K562 (cell line): ENCODE measurements around the gene CAMK1D. TPM values are rescaled to one million over a fixed set of nuclear protein-coding genes. Genes with fewer than 3 reads are reported as not detected.

Experiments
- ATAC-seq: fragments of 200-7000 bp; cut with Tn5 transposase; 3 replicates; pipeline ENCODE4 v1.9.1; 2020; ENCODE audit warnings: moderate library complexity
- BruUV-seq: library from RNA; stranded (reverse); fragments of 400-500 nt; replicated peaks from 2 replicates; lab custom pipeline; 2021; lab: Mats Ljungman, UMichigan
- CTCF ChIA-PET: fragments of 300-600 bp; formaldehyde crosslinking; extraction: SDS; loops from one replicate; lab custom pipeline; 2021; ENCODE audit warnings: low intra/inter-chr PET ratio; lab: Yijun Ruan, JAX
- POLR2A ChIA-PET: fragments of 300-600, 350-650 bp; sonication (Branson Sonifier 250); formaldehyde crosslinking; extraction: SDS; loops from one replicate; lab custom pipeline; 2021; ENCODE audit warnings: antibody characterized with exemption, inconsistent platforms; lab: Yijun Ruan, JAX
- DNase-seq, 4 experiments: peaks; one replicate each; pipeline versions ENCODE4 v3.0.0 to v3.0.0-alpha.2; 2011 to 2018; ENCODE audit warnings: low spot score in 3 of 4, mixed read lengths in 3 of 4; ENCODE audit errors: extremely low read depth in 1 of 4
- FAIRE-seq: peaks from 2 replicates; lab custom pipeline; 2011; peaks lifted over from hg19 to GRCh38; lab: Jason Lieb, UNC
- H2AFZ ChIP-seq: 2 replicates; pipeline ENCODE4 v1.6.0; 2011; ENCODE audit warnings: low read depth, low read length, control low read depth, inconsistent platforms
- H3K27ac ChIP-seq: fragments of 200-600 bp; 3 replicates; pipeline ENCODE4 v1.8.0; 2011; ENCODE audit warnings: low read depth, mild to moderate bottlenecking, control low read depth, inconsistent platforms, low read length, moderate library complexity, mixed read lengths; ENCODE audit errors: extremely low read depth
- H3K27me3 ChIP-seq, 2 experiments: fragments of 300-600 bp in 1 of 2; 2 replicates in 1 of 2; 3 replicates in 1 of 2; pipeline versions ENCODE4 v1.6.0 to v1.8.0; 2011; ENCODE audit warnings: inconsistent platforms in 2 of 2, low read length in 2 of 2, mild to moderate bottlenecking in 1 of 2, mixed read lengths in 1 of 2, moderate library complexity in 1 of 2; ENCODE audit not compliant: control insufficient read depth in 2 of 2, insufficient read depth in 2 of 2
- H3K36me3 ChIP-seq: fragments of 300-600 bp; 3 replicates; pipeline ENCODE4 v1.8.0; 2011; ENCODE audit warnings: mild to moderate bottlenecking, low read length, inconsistent platforms; ENCODE audit not compliant: control insufficient read depth, insufficient read depth
- H3K4me1 ChIP-seq, 2 experiments: fragments of 200-600 bp in 1 of 2; replicated peaks in 1 of 2; 2 replicates in 1 of 2; 3 replicates in 1 of 2; pipeline versions ENCODE4 v1.5.1 to v1.8.0; 2011; ENCODE audit warnings: inconsistent platforms in 2 of 2, low read length in 2 of 2, mild to moderate bottlenecking in 1 of 2, mixed read lengths in 1 of 2, moderate library complexity in 1 of 2; ENCODE audit not compliant: control insufficient read depth in 2 of 2, insufficient read depth in 2 of 2
- H3K4me2 ChIP-seq: 2 replicates; pipeline ENCODE4 v1.6.1; 2011; ENCODE audit warnings: low read length, control low read depth, inconsistent platforms, mixed read lengths; ENCODE audit not compliant: insufficient read depth
- H3K4me3 ChIP-seq: fragments of 200-600 bp; sonication (generic), shearing (Covaris generic); 2 replicates; pipeline ENCODE4 v1.5.1; 2016; ENCODE audit warnings: control low read depth, inconsistent platforms
- H3K79me2 ChIP-seq: fragments of 200-600 bp; 3 replicates; pipeline ENCODE4 v1.8.0; 2011; ENCODE audit warnings: low read length, inconsistent platforms; ENCODE audit not compliant: control insufficient read depth, insufficient read depth
- H3K9ac ChIP-seq, 2 experiments: 2 replicates each; pipeline versions ENCODE4 v1.6.0 to v1.6.1; 2011; ENCODE audit warnings: low read depth in 2 of 2, low read length in 2 of 2, control low read depth in 1 of 2, inconsistent platforms in 1 of 2, mild to moderate bottlenecking in 1 of 2, mixed read lengths in 1 of 2; ENCODE audit not compliant: insufficient read depth in 1 of 2
- H3K9me1 ChIP-seq: one replicate; pipeline ENCODE4 v1.6.0; 2011; ENCODE audit warnings: inconsistent platforms, mild to moderate bottlenecking, low read length, moderate library complexity; ENCODE audit not compliant: control insufficient read depth, insufficient read depth
- H3K9me3 ChIP-seq: replicated peaks from 2 replicates; pipeline ENCODE4 v1.5.1; 2011; ENCODE audit warnings: low read depth, low read length, inconsistent platforms; ENCODE audit not compliant: control insufficient read depth, insufficient read depth
- H4K20me1 ChIP-seq: replicated peaks from 2 replicates; pipeline ENCODE4 v1.6.1; 2011; ENCODE audit warnings: low read length, inconsistent platforms, mixed read lengths; ENCODE audit not compliant: control insufficient read depth, insufficient read depth
- CEBPB ChIP-seq: fragments of 450-650 bp; IDR thresholded peaks from 2 replicates; pipeline ENCODE4 v1.6.1; 2016; ENCODE audit warnings: missing genetic modification characterization, missing compliant biosample characterization
- CEBPG ChIP-seq, 3 experiments: fragments of 200-800 bp in 1 of 3; sonication (Bioruptor generic) in 1 of 3; sonication (generic) in 1 of 3; formaldehyde crosslinking in 1 of 3; IDR thresholded peaks in 2 of 3; conservative IDR thresholded peaks in 1 of 3; 2 replicates each; pipeline versions ENCODE4 v1.6.1 to v1.8.0; 2016 to 2022; ENCODE audit warnings: missing compliant biosample characterization in 2 of 3, missing genetic modification characterization in 2 of 3, mild to moderate bottlenecking in 1 of 3, missing genetic modification reagents in 1 of 3
- LEF1 ChIP-seq: fragments of 450-650 bp; IDR thresholded peaks from 2 replicates; pipeline ENCODE4 v1.6.1; 2016; ENCODE audit warnings: mild to moderate bottlenecking
- TCF3 ChIP-seq: sonication (generic); formaldehyde crosslinking; IDR thresholded peaks from 2 replicates; pipeline ENCODE4 v1.4.0; 2020; ENCODE audit warnings: mild to moderate bottlenecking, missing genetic modification reagents
- ZNF586 ChIP-seq: fragments of 450-650 bp; formaldehyde crosslinking; conservative IDR thresholded peaks from 2 replicates; pipeline ENCODE4 v1.4.0; 2020; ENCODE audit warnings: mild to moderate bottlenecking, moderate library complexity
- WGBS: fragments of 100-300 bp; shearing (Covaris generic); methylation state at CpG from one replicate; pipeline ENCODE4 v1.1.6; 2016; ENCODE audit warnings: low coverage, mixed read lengths; ENCODE audit not compliant: insufficient coverage; ENCODE audit errors: missing lambda C conversion rate; 5-methylcytosine and 5-hydroxymethylcytosine counted together
- in situ Hi-C: fragments of 300-500 bp; cut with MboI; formaldehyde crosslinking; loops from 4 replicates; pipeline ENCODE4 v1.15.0; 2018; ENCODE audit warnings: inconsistent platforms, mixed read lengths
- intact Hi-C: fragments of 100-400 bp; cut with micrococcal nuclease; formaldehyde crosslinking; loops from 2 replicates; pipeline ENCODE4 v1.14.2; 2022
- polyA plus RNA-seq, 8 experiments: library from polyadenylated mRNA; depleted of rRNA in 4 of 8; stranded (reverse) in 5 of 8; unstranded in 3 of 8; fragments of >200 nt; fragmentation: Nextera tagmentation in 2 of 8; fragmentation: Illumina TruSeq in 1 of 8; extraction: Ambion mirVana in 2 of 8; extraction: Trizol in 1 of 8; gene quantifications; 2 replicates each; pipeline versions ENCODE4 v1.2.1 to v1.2.3, GENCODE V29; 2011 to 2014; ENCODE audit warnings: inconsistent platforms in 1 of 8, missing spikeins in 1 of 8
- total RNA-seq, 7 experiments: library from RNA; depleted of rRNA in 6 of 7; stranded (reverse); fragments of >200 nt in 6 of 7; fragmentation: Illumina TruSeq in 2 of 7; extraction: Trizol in 2 of 7; gene quantifications; 2 replicates each; pipeline versions ENCODE4 v1.2.1 to v1.2.3, GENCODE V29; 2011 to 2021; ENCODE audit warnings: low replicate concordance in 1 of 7
- TF ChIP-seq, protein P1 (sequence below): fragments of 450-650 bp; formaldehyde crosslinking; IDR thresholded peaks from 2 replicates; pipeline ENCODE4 v1.4.0; 2020; ENCODE audit warnings: mild to moderate bottlenecking

Gene CAMK1D
- total and polyA plus RNA-seq, 9 of the 15 experiments (the other 6 are each of a cell fraction or from before 2014, with no cell fraction given), result 0.12 to 0.24 (median 0.20) TPM; not detected in 5

DNA sequence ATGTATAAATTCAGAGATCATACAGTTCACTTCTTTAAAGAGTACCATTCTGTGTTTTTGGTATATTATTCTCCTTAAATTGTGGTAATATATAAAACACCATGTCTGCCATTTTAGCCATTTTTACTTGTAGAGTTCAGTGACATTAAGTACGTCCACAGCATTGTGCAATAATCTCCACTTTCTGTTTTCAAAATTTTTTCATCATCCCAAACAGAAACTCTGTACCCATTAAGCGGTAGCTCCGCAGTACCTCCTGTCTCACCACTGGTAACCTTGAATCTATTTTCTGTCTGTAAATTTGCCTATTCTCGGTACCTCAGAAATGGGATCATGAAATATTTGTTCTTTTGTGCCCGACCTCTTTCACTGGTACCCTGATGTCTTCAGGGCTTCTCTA lies 60.3 kb downstream of the CAMK1D start:
- in situ Hi-C loops (no loop called here), intact Hi-C loops (loop anchor here (10.0 kb wide), 1 partner anchor 145 kb away; no protein-coding TSS in a partner anchor)
- no peak for FAIRE-seq
- no peaks in the 10 kb centered on the region for H3K36me3 ChIP-seq
- BruUV-seq, result no TSS peak
- ATAC-seq, result no peak
- TF ChIP-seq, protein P1, sequence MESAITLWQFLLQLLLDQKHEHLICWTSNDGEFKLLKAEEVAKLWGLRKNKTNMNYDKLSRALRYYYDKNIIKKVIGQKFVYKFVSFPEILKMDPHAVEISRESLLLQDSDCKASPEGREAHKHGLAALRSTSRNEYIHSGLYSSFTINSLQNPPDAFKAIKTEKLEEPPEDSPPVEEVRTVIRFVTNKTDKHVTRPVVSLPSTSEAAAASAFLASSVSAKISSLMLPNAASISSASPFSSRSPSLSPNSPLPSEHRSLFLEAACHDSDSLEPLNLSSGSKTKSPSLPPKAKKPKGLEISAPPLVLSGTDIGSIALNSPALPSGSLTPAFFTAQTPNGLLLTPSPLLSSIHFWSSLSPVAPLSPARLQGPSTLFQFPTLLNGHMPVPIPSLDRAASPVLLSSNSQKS (CRISPR knock-in tag), result no peak
- no peak for TF ChIP-seq CEBPG (CRISPR knock-in tag; IDR thresholded peaks at IDR 0.05)
- peak in 1 of 2 experiments; percentile 77; a peak in 3 of 4 replicates for TF ChIP-seq CEBPG (tag; conservative IDR thresholded peaks at IDR 0.05 in 1 of 2, IDR thresholded peaks at IDR 0.05 in 1 of 2)
- no peak for TF ChIP-seq LEF1
- TF ChIP-seq CEBPB (tag), result peak; percentile 49
- no peak for TF ChIP-seq ZNF586 (CRISPR knock-in tag)
- no peak for TF ChIP-seq TCF3 (CRISPR knock-in tag)
- 3% methylated on average over 5 of the region's 5 CpGs for WGBS
- CTCF ChIA-PET, result no interaction called here
- no peak overlapping the region for H3K9ac ChIP-seq
- no peak overlapping the region for H2AFZ ChIP-seq
- H3K9me3 ChIP-seq, result no peaks in the 10 kb centered on the region
- H3K4me3 ChIP-seq, result no peak overlapping the region
- DNase-seq, result no peak
- no peak overlapping the region for H3K4me2 ChIP-seq
- H3K4me1 ChIP-seq, result no peaks in the 10 kb centered on the region; a peak in 1 of 5 replicates
- peaks cover 5% of the 10 kb centered on the region; the same call in 1 of the 2 replicates for H4K20me1 ChIP-seq
- H3K27ac ChIP-seq, result no peak overlapping the region
- H3K9me1 ChIP-seq, result no peaks in the 10 kb centered on the region
- POLR2A ChIA-PET, result interaction anchor here (0.7 kb wide), 1 partner anchor 8 kb away, joined by 4 read pairs; no protein-coding TSS in a partner anchor
- H3K79me2 ChIP-seq, result no peaks in the 10 kb centered on the region
- H3K27me3 ChIP-seq, result peaks cover 32 to 42% of the 10 kb centered on the region in 2 experiments
